GM21529 (cell line): ENCODE measurements around the gene TP53TG5.

ENCODE experiments used
- ATAC-seq: cut with Tn5 transposase; IDR thresholded peaks from one replicate; pipeline ENCODE4 v1.9.1; 2021; ENCODE audit not compliant: unreplicated experiment

Gene TP53TG5

DNA sequence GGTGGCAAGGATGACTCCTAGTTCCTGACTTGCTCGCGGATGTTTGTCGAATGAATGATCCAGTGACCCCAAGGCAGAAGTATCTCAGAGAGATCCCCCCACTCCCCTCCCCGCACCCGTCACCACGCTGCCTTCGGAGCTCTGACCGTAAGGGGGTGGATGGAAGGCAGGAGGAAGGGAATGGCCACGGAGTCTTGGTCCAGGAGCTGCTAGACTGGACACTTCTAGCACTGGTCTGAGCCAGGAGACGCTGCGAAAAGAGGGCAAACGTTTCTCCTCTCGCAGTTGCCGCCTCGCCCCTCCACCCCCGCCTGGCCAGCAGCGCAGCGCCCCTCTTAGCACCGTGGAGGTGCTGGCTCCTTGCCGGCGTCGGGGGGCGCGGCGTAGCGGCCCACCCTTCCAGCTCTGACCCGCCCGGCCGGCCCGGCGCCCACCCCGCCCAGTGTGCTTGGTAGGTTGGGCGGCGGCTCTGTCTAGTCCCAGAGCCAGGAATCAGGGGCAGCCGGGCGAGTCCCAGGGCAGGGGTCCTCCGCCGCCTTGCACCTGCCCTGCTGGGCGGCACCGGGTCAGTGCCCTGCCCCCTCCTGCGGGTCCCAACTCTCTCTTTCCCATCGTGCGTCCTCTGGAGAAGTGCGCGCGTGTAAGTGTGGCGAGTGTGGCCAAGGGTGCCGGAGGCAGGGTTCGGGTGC is 27.6 kb upstream of the TP53TG5 start:
- no peak for ATAC-seq

- no peak for ATAC-seq
Measured at GRCh38 chr20:45404438-45404837, 26.3 kb upstream of the TP53TG5 start.

DNA sequence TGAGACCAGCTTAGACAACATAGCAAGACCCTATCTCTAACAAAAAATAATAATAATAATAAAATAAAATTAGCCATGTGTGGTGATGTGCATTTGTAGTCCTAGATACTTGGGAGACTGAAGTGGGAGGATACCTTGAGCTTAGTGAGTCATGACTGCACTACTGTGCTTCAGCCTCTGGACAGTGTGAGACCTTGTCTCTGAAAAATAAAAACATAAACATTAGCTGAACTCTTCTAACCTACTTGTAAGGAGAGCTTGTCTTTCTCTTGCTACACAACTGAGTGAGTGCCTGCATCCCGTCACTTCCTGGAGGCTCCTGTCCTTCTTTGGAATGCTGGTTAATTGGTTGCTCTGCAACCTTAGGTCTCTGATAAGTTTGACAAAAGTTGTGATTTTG is 24.8 kb upstream of the TP53TG5 start:
- ATAC-seq, result no peak

- no peak for ATAC-seq
Measured at GRCh38 chr20:45400346-45401031, 22.4 kb upstream of the TP53TG5 start.

GRCh38 chr20:45399018-45399417 is 20.9 kb upstream of the TP53TG5 start:
- ATAC-seq, result no peak

DNA sequence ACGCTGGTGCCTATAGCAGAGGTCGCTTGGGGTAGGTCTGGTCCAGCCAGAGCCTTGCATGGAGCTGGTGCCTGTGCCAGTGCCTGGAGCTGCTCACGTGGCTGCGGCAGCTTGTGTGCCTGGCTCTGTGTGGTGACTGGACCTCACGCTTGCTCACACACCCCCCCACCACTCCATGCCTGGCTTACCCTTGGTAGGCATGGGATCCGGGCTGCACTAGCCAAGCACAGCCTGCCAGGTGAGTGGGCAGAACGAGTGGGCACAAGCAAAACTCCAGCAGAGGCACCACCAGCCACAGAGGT is 16.9 kb upstream of the TP53TG5 start:
- no peak for ATAC-seq

GRCh38 chr20:45394221-45395113 is 16.3 kb upstream of the TP53TG5 start:
- ATAC-seq, result no peak

GRCh38 chr20:45392733-45393132 is 14.6 kb upstream of the TP53TG5 start:
- ATAC-seq, result no peak

DNA sequence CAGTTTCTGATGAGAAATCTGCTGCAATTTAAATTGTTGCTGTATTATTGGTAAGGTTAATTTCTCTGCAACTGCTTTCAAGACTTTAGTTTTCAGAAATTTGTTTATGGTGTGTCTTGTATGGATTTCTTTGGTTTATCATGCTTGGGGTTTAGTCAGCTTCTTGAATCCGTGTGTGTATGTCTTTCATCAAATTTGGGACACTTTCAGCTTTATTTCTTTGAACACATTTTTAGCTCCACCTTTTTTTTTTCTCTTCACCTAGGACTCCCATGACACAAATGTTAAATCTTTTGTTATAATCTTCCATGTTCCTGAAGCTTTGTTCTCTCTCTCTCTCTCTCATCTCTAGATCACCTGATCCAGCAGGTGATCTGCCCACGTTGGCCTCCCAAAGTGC is 13.4 kb upstream of the TP53TG5 start:
- no peak for ATAC-seq

DNA sequence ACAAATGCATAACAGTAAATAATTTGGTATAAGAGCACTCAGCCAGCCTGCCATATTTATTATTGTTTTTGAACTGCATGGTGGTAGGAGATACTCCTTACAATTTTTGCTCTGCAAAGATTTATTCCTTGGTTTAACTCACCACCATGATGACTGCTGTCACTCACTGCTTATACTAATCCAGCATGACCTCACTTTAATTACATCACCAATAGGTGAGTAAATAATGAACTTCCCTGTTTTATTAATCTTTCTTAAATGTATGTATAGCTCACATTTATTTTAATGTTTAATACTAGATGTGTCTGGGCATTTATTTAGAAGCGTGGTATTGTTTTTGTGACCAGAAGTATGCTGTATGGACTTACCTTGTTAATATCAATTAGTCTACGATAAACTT is 12.8 kb upstream of the TP53TG5 start:
- ATAC-seq, result no peak

DNA sequence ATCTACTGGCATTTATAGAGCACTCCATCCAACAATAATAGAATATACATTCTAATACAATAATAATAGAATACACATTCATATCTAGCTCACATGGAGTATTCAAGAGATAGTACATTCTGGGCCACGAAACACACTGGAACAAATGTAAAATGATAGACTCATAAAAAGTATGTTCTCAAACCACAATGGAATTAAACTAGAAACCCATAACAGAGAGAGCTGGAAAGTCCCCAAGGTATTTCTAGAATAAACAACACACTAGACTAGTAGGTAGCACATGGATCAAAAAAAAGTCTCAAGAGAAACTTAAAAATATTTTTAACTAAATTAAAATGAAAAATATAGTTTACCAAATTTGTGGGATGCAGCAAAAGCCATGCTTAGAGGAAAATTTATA is 9.1 kb upstream of the TP53TG5 start:
- ATAC-seq, result no peak

DNA sequence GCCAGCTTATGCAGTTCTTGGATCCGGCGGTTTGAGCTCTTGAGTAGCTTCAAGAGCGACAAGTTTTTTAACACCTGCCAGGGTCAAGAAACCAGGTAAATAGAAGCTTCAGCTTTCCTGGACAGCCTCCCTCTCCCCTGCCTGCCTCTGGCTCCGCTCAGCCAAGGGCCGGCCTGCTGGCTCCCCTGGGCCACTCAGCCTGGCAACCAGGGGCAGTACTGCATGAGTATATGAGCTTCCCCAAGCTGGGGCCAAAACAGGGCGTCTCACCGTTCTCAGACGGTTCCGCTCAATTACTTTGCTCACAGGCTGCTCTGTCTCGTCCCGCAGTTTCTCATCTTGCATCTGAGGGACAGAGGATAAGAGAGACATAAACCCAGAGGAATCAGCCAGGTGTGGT is 856 bp downstream of the TP53TG5 start:
- ATAC-seq, result no peak

DNA sequence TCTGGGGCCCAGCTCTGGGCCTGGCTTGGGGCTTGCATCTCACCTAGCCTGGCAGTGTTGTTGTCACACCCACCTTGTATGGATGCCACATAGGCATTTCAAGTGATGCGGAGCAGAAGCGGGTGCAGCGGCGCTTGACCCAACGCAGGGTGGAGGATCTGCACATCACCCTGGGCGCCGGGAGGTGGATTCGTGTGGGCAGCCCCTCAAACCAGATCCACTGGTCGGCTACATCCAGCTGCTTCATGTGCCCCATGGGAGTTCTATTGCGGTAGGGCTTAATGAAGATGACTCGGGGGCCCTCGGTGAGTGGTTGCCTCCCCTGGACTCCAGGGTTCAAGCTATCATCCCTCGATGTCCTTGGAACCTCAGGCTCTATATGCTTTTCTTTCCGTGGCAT is 3.2 kb downstream of the TP53TG5 start:
- ATAC-seq, result no peak

- no peak for ATAC-seq
Measured at GRCh38 chr20:45374101-45374467, 4.0 kb downstream of the TP53TG5 start.

DNA sequence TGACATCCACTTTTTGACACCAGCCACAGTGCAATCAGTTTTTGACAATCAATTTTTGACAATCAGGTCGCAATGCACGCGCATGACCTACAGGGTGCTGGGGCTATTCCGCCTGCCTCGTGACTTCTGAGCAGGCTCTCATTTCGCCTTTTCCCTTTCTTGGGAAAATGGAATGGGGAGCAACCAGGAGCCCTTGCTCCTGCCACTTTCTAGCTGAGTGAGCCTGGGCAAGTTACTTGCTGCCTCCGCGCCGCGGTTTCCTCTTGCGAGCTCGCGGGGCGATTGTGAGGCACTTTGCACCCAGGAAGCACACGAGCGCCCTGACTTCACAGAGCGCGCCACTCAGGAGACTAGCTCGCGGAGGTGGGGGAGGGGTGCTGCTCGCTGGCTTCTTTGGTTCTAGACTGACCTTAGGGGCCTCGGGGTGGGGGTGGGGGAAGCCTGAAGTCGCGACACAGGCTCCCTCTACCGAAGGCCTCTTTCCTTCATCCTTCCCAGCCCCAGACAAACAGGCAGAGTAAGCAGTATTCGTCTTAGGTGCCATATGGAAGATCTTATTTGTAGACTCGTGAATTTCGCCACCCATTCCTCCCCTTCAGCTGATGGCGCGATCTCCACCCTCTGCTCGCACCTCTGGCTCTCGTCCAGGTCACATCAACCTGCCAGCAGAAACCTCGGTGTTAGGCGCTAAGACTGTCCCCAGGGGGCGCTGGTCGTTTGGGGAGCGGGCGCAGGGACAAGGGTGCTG is 4.6 kb downstream of the TP53TG5 start:
- ATAC-seq, result peak; percentile 72

DNA sequence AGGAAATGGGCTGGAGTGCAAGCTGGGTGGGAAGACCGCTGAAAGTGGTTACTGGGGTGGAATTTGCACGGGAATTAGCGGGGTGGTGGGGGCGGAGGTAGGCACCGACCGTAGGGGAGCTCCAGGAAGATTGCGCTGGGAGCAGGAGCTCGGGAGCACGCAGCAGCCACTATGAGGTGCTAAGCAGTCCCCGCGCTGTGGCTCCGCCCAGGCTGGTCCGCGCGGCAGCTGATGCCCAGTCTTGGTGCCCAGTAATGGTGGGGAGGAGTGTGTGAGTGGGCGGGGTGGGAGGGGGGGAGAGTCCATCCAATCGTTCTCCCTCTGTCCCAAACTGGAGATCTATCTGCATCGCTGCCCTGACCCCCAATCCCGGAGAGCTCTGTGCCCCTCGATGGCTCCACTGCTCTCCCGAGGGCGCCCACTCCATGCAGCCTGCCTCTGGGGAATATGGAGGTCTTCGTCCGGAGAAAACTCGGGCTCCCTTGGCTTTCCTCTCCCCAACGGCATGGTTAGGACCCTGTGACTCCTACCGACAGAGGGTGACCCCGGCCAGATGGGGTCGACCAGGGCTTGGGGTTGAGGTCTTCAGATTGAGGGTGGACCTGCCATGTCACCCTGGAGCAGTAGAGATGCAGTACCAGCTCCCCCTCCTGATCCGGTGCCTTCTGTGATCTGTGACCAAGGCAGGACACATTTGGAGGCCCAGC is 5.3 kb downstream of the TP53TG5 start:
- no peak for ATAC-seq

- no peak for ATAC-seq
Measured at GRCh38 chr20:45372241-45372640, 5.9 kb downstream of the TP53TG5 start.

DNA sequence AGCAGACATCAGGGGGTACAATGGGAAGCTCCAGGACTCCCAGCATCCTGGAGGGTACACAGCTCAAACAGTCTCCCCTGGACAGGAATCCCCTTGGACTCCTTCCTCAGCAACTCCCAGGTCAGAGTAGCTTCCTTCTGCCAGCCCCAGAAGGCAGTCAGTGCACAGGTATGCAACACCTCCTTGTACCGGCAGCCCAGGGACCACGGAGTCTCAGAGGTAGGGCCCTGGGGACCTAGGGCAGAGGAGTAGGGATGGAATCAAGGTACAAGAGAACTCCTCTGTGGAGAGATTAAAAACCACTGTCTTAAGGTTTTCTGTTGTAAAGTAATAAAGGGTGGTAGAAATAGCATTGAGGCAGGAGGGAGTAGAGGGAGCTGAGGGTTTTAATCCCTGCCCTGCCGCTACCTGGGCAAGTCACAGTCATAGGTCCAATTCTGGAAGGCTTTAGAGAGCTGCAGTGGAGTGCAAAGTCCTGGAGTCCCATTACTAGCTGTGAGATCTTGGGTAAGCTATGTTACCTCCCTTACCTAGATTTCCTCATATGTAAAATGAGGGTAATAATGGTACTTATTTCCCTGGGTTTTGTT is 7.5 kb downstream of the TP53TG5 start:
- no peak for ATAC-seq

- ATAC-seq, result peak; percentile 84
Measured at GRCh38 chr20:45368221-45368980, 9.7 kb downstream of the TP53TG5 start.

DNA sequence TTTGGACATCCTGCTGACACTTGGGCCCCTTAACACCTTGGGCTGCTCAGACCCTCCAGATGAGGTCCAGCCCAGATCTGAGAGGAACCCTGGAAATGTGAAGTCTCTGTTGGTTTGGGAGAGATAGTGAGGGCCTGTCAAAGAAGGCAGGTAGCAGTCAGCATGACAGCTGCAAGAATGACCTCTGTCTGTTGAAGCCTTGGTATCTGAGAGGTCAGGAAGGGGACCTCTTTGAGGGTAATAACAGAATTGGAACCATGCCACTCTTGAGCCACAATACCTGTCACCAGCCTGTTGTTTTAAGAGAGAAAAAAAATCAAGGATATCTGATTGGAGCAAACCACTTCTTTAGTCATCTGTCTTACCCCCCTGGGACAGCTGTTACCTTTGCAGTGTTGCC is 11.0 kb downstream of the TP53TG5 start:
- ATAC-seq, result no peak
